Measurements from ENCODE around the gene NSMCE3.

The NSMCE3 gene

DNA sequence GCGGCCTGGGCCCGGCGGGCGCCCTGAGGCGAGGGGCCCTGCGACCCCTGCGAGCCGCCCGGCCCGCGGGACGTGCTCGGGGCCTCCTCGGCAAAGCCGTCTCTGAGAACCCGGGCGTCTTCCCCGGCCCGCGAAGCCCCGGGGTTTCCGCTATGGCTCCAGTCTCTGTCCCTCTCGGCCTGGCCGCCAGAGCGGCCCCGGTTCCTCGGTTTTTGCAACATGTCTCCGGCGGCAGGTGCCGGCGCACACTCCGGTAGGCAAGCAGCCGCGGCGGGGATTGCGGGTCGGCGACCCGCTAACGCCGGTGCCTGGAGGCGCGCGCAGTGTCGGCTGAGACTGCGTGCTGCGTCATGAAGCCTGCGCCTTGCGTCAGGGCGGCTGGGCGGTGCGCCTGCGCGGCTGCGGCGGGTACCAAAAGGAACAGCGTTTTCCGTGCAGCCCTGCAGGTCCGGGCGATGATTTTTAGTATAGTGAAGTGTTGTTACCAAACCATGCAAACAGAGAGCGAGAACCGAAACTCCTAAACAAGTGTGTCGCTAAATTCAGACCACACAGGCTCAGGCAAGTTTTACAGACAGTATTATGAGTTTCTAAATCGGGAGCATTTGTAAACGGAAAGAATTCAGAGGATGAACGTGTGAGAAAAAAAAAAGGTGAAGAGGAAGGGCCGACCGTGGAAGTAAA lies at the start of gene NSMCE3:
TSS of gene NSMCE3 (minus strand) at position 338 of the 684 bp plus-strand sequence. CDS start at position 221, 117 bp downstream.
- peak; percentile 79 for DNase-seq

DNA sequence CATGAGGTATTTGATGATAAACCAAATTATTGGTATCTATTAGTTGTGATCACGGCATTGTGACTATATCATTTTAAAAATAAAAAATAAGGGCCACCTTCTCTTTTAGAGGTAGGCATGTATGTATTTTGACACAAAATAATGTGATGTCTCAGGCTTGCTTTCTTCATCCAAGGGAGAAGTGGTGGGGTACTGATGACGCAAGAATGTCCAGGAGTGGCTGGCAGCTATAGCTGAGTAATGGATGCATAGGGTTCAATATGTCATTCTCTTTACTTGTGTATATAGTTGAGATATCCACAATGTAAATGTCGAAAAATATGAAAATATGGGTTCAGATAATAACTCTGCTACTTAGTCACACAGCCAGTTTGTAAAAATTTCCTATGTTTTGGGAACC lies 46.8 kb upstream of the NSMCE3 start:
- DNase-seq = no peak

DNA sequence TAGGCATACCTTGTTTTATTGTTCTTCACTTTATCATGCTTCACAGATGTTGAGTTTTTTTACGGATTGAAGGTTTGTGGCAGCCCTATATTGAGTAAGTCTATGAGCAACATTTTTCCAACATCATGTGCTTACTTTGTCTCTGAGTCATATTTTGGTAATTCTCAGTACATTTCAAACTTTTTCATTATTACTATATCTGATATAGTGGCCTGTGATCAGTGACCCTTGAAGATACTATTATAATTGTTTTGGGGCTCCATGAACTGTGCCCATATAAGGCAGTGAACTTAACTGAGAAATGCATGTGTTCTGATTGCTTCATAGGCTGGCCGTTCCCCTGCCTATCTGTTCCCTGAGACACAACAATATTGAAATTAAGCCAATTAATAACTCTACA lies 42.8 kb upstream of the NSMCE3 start:
- DNase-seq = no peak

DNA sequence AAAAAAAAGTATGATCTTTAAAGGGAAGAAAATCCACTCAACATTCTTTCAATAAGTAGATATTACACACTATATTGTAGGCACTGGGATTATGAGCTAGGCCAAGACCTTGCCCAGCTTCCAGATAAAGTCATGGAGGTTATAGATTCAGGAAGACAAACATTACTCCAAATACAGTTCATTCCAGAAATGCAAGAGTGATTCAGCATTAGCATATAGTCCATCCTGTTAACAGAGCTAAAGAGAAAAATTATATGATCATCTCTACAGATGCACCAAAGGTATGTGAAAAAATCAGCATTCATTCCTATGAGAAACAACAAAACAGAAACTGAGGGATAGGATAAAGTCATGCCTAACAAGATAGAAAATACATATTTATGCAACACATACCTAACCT lies 42.1 kb upstream of the NSMCE3 start:
- DNase-seq = no peak

DNA sequence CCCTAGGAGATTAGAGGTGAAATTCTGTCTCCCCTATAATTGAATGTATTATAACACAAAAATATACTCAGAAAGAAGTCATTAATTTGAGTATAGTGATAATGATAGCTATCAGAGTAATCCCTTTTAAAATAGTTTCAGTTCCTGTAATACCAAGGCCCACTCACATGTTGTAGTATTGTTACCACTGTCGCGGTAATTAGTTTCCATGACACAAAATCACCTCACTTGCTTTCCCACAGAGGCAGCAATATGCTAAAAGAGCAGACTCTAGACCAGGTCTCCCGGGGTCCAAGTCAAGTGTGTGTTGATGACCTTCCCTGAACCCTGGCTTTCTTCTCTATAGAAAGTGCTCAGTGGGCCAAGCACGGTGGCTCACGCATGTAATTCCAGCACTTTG lies 39.5 kb upstream of the NSMCE3 start:
- DNase-seq = no peak

DNA sequence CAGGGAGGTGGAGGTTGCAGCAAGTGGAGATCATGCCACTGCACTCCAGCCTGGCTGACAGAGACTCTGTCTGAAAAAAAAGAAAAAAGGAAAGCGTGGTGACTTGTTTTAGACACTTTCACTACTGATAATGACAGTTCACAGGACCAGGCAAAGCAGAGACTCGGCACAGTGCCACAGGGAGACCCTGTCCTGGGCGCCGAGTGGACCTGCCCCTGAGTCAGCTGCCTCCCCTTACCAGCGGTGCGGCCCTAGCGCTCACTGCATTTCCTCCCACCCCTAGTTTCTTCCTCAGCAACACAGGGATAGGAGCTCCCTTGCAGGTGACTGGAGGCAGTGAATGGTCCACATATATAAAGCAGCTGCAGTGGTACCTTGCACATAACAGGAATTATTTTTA lies 38.7 kb upstream of the NSMCE3 start:
- DNase-seq = no peak

DNA sequence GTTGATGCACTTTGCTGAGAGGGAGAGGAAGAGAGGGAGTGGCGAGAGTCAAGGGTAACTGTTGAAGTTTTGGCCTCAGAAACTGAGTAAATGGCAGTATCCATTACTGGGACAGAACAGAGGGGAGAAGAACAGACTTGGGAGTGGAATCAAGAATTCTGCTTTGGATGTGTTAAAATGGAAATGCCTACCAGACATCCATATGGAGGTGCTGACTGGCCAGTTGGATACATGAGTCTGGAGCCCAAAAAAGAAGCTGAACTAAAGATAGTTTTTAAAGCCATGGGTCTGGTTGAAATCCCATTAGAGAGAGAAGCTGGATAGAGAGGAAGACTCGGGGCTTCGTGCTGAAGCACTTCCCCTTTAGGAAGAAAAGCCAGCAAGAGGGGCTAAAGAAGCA lies 35.9 kb upstream of the NSMCE3 start:
- DNase-seq = no peak

DNA sequence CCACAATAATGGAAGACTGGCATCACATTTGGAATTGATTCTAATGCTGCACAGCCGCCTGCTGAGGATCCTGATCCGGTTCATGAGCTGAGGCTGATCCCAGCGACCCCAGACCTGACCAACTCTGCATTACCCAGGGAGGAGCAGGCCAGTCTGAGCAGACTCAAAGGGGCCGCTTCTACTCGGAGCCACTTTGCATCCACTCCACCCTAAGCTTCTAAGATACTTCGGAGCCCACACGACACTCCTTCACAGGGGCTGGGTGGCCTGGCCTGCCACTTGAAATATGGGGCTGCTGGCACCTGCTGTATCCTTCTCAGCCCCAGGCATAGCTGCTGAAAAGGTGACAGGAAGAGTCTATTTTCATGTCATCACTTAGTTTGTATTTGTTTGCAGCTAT lies 33.2 kb upstream of the NSMCE3 start:
- no peak for DNase-seq

DNA sequence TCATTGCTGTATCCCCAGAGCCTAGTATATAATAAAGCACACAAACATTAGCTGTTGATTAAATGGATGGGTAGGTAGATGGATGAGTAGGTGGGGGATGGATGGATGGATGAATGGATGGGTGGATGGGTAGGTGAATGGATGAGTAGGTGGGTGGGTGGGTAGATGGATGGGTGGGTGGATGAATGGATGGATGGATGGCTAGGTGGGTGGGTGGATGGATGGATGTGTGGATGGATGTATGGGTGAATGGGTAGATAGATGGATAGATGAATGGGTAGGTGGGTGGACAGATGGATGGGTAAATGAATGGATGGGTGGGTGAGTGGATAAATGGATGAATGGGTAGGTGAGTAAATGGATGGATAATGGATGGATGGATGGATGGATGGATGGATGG lies 30.2 kb upstream of the NSMCE3 start:
- DNase-seq = no peak

DNA sequence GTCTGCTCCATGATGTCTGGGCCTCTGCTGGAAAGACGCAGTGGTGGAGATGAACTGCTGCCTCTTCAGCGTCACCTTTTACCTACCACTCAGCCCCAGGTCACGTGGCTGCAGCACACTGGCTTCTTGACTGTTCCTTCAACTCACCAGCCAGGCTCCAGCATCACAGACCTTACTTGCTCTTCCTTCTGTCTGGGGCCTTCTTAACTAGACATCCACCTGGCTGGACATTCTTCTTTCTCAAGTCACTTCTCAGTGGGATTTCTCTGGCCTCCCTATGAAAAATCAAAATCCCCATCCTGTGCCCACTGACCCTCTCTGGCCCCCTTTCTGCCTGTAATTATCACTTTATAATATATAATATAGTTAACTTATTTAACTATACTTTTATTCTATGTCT lies 29.7 kb upstream of the NSMCE3 start:
- no peak for DNase-seq

DNA sequence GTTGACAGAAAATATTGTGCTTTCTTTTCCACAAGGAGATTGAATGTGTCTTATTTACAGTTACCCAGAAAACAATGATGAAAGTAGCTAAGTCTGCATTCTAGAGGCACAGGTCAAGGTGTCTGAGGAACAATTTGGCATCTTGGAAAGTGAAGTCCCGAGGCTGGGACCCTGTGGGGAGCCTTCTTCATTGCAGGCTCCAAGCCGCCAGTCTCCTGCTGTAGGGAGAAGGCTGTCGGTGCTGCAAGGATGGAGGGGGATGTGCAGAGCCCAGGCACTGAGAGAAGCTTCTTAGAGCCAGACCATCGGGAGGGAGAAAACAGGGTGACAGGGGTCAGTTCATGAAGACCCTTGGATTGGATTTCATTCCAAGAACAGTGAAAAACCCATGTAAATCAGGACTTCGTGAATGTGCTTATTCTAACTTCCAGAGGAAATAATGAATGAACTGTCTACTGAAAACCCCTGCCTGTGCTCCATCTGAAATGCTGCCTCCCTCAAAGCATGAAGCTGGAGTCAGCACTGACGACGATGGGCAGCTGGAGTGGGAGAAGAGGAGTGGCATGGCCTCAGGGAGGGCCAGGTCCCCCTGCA lies 25.2 kb upstream of the NSMCE3 start:
- no peak for DNase-seq

DNA sequence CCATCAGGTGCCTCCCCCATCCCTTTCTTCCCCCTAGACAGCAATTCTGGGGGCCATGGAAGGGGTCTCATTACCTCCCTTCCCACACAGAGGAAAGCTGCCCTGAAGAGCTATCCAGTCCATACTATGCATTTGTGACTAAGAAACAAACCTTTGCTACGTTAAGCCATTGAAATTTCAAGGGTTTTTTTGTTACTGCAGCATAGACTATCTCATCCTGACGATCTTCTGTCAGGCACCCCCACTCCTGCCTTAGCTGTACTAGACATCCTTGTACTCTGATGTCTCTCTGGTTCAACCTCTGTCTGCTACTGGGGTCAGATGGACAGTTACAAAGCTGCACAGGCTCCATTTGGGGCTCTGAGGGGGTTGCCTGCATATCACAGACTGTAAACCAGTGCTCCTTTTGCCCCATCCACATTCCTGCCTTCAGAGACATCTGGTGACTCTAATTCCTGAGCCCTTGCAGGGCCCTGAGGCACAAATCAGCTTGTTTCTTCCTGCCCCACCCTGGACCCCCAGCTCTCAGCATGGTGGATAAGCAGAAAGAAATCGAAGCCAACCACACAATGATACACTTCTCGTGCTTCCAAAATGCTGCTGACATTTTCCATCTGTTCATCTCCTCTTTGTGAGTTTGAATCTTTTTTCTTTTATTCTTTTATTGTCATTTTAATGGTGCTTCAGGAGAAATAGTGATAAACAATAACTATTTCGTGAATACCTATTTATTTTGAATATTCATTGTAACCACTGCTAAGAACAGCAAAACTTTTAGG lies 21.6 kb upstream of the NSMCE3 start:
- no peak for DNase-seq

DNA sequence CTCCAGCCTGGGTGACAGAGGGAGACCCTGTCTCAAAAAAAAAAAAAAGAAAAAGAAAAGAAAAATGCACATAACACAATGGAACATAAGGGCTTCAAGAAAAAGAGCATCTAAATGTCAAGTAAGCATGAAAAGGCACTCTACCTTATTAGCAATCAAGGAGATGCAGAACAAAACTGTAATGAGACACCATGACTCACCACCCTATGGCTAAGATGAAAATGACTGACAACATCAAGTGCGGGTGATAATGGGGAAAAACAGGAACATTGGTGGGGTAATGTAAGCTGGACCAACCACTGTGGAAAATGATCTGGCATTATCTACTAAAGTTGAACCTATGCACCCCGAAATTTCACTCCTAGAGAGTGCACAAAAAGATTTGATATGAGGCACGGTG lies 19.6 kb upstream of the NSMCE3 start:
- DNase-seq = no peak

DNA sequence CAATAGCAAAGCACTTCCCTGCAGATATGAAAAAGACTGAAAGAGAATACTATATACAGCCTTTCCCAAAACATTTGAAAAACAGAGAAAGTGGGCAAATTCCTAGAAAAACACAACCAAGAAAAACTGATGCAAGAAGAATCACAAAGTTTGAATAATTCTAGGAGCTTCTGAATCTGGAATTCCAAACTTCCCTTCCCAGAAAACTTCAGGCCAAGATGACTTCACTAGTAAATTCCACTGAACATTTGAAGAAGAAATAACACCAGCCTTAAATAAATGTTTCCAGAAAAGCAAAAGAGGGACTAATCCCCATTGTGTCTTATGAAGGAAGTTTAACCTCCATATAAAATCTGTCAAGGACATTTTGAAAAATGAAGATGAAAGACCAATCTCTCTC lies 15.8 kb upstream of the NSMCE3 start:
- DNase-seq = no peak

DNA sequence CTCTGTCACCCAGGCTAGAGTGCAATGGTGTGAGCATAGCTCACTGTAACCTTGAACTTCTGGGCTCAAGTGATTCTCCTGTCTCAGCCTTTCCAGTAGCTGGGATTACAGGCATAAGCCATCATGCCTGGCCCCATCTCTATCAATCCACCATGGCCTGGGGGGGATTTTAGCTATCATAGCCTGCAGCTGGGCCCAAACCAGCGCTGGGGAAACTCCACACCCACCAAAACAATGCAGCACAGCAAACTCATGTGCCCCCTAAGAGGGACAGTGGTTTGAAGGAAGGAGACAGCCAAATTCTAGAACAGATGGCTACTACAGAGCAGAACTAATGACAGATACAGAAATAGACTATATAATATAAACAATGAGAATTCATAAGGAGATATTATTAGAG lies 13.8 kb upstream of the NSMCE3 start:
- DNase-seq = no peak

DNA sequence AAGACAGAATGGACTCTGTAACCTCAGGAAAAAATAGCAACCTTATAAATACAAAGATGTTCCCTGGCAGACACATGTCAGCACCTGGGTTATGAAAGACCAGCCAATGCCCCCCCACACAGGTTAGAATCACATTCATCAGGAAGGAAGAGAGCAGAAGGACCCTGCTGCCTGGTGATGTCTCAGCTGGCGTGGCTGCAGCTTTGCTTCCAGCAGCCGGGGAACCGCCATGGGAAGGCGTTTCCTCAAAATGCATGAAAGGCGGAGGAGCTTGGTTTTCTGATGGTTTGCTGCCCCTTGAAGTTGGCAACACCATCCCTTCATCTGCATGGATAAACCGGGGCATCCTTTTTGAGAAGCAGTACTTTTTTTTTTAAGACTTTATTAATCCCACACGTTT lies 10.9 kb upstream of the NSMCE3 start:
- DNase-seq = no peak

DNA sequence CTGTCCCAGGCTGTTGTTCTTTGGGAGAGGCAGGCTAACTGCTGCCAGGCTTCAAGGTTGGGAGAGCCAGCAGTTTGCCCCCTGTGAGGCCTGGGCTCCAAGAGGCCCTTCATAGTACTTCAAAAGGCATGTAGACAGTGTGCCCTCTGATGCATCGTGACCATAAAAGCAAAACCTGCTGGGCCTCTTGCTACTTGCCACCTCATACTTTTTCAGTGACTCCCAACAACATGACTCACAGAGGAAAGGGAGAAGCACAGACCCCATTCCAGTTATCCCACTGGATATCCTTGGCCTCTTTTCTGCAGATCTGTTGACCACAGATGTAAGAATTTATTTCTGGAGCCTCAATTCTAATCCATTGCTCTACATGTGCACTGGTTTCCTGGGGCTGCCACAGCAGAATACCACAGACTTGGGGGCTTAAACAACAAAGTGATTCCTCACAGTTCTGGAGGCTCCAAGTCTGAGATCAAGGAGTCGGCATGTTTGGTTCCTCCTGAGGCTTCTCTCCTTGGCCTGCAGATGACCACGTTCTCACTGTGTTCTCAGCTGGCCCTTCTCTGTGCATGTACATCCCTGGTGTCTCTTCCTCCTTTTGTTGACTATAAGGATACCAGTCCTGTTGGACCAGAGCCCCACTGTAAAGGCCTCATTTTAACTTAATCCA lies 8.9 kb upstream of the NSMCE3 start:
- no peak for DNase-seq

DNA sequence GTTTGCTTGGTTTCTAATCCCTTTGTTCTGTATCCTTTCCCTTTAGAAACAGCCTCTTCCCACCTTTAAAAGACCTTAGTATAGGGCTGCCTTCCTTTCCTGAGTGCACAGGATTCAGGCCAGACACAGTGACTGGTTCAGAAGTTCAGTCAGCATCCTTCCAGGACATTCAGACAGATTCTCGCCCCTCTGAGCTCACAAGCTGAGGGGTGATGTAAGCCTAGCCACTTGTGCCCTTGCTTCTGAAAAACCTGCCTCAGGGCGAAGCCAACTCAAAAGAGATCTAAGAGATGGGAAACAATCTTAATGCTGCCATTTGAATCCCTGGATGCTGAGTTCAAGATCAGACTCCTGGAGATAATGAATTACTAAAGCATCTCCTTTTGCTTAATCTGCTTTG lies 6.7 kb upstream of the NSMCE3 start:
- DNase-seq = no peak

DNA sequence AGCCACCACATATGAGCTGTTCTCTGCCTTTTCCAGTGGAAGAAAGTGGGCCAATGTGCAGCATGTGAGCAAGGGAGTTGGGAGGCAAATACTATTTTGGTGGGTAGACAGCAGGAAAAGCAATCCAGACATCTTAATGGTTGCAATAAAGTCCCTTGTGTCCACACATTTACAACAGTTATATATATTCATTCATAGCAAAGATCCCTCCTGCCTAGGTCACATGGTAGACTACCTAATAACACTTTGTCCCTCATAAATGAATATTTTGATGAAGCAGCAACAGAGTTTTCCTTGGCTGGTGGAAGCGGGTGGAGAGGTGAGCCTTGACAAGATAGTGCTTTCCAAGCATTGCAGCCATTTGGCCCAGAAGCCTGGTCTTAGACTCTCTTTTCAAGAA lies 6.2 kb upstream of the NSMCE3 start:
- no peak for DNase-seq

DNA sequence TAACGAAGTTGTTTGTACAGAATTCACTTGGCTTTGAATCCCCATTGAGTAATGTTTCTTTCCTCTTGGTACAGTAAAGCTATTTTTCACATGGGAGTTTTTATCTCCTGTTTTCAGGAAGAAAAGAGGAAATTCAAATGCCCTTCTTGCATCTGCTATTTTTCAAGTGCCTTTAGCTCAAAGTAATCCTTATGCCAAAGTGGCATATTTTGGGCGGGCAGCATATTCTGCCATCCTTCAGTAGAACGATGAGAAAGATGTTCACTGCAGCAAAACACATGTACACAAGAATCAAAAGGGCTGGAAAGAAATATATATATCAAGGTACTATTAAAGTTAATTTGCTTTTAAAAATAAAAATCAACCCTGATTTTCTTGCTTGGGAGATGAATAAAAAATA lies 5.3 kb upstream of the NSMCE3 start:
- DNase-seq = no peak

DNA sequence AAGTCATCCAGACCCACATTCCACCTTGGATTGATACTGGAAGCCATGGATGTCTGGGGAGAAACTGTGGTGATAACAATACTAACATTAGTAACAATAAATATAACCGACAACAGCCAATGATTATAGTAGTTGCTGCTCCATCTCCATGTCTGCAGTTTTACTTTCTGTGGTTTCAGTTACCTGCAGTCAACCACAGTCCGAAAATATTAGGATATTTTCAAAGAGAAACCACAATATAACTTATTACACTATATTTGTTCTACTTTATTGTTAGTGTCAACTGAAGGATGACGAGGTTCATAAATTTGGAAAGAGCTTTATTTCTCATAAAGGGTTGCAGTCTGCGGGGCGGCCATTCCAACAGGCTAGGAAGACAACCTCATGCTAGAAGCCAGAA lies 2.6 kb upstream of the NSMCE3 start:
- DNase-seq = no peak

DNA sequence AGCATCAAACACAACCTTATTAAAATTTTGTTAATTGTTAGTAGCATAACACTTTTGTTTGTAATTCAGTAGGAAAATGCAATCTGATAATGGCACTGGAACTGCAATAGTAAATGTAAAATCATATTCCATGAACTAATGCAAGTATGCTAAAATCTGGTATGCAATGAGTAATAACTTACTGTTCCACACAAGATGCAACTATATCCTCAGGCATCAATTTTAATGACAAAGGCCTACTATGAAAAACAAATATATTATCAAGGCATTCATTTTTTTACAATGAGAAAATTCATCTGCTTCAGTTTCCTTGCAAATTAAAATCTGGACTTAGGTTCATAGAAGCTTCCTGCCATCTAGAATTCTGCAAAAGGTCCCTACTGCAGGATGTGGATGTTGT lies 1.4 kb upstream of the NSMCE3 start:
- DNase-seq = no peak

DNA sequence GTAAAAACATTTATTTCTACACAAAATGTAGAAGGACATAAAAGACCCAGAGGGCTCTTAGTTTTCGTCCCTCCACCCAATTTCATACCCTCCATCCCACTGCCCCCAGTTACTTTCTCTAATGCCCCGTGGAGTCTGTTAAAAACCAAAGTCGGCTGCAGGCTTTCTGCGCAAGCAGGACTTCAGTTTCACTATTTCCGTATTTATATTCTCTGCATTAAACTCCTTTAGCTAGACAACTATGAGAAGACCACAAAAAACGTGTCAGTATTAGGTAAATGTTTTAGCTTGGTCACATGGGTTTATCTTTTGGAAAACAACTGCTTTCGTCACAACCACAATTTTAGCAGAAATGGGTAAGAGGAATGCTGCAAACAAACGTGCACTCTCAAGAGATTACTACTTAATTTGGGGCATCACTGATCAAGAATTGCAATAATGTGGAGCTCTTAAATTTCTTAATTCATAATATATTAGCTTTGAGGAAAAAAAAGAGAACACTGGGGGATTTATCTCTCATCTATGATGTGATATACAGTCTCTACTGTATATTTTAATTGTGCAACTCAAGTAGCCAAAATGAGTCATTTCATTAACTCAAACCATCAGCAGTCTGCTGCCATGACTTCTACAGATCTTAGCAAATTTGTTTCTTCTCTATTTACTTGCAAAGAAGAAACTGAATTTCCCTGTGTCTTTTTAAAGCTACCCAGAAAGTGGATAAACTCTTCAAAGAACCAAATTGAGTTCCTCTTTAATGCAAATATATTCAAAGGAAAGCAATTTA lies 740 bp upstream of the NSMCE3 start:
- no peak for DNase-seq
